ENCODE results near the gene HOXD12. TPM values are rescaled to one million over a fixed set of nuclear protein-coding genes. Genes with fewer than 3 reads are reported as not detected.
A peak's percentile ranks its signal among the peaks of the same experiment; 100 is the strongest.

The HOXD12 gene
- polyA plus RNA-seq, 1 donor from 2014 or later, result not detected

- H2AFZ ChIP-seq (ENCODE audit: low read depth, low read length), result no peak overlapping the region
- TF ChIP-seq MXI1 (conservative IDR thresholded peaks at IDR 0.05; ENCODE audit: poor library complexity, severe bottlenecking) (peak; percentile 73), CTCF (IDR thresholded peaks at IDR 0.05; ENCODE audit: poor library complexity, severe bottlenecking) (no peak), EZH2 (IDR thresholded peaks at IDR 0.05; ENCODE audit: borderline replicate concordance, insufficient read depth, low read length, poor library complexity, severe bottlenecking) (peak; percentile 72), EP300 (conservative IDR thresholded peaks at IDR 0.05; ENCODE audit: poor library complexity, severe bottlenecking) (no peak)
- H3K9me2 ChIP-seq (ENCODE audit: insufficient read depth, low read length), result no peaks in the 10 kb centered on the region
- no peaks in the 10 kb centered on the region for H4K20me1 ChIP-seq (ENCODE audit: insufficient read depth)
- H3K9ac ChIP-seq (ENCODE audit: low read length), result no peak overlapping the region
- H3K9me3 ChIP-seq (ENCODE audit: low read length), result peaks cover 4% of the 10 kb centered on the region
- H3K36me3 ChIP-seq (ENCODE audit: insufficient read depth, low read length), result no peaks in the 10 kb centered on the region
- H3K27me3 ChIP-seq (ENCODE audit: insufficient read depth, low read depth, low read length), result peaks cover 98% of the 10 kb centered on the region
- peak overlapping the region; percentile 62 for H3K4me3 ChIP-seq (ENCODE audit: low read length)
- H3K79me2 ChIP-seq (replicated peaks; ENCODE audit: insufficient read depth, low read length), result no peaks in the 10 kb centered on the region
- H3F3A ChIP-seq (ENCODE audit: insufficient read depth, low read length, poor library complexity, severe bottlenecking), result no peaks in the 10 kb centered on the region
- no peak overlapping the region for H3K4me2 ChIP-seq (ENCODE audit: low read length)
- H3K27ac ChIP-seq (ENCODE audit: low read length), result no peak overlapping the region
Measured at GRCh38 chr2:176080540-176081375, 18.8 kb upstream of the HOXD12 start.

- H3K9me3 ChIP-seq (ENCODE audit: low read length), result peaks cover 4% of the 10 kb centered on the region
- H3K9ac ChIP-seq (ENCODE audit: low read length), result no peak overlapping the region
- no peaks in the 10 kb centered on the region for H3F3A ChIP-seq (ENCODE audit: insufficient read depth, low read length, poor library complexity, severe bottlenecking)
- H3K36me3 ChIP-seq (ENCODE audit: insufficient read depth, low read length), result no peaks in the 10 kb centered on the region
- peak; percentile 53 for TF ChIP-seq POLR2AphosphoS5 (IDR thresholded peaks at IDR 0.05)
- no peak for TF ChIP-seq REST (IDR thresholded peaks at IDR 0.05; ENCODE audit: borderline replicate concordance)
- TF ChIP-seq EP300 (conservative IDR thresholded peaks at IDR 0.05; ENCODE audit: poor library complexity, severe bottlenecking), result no peak
- peaks cover 98% of the 10 kb centered on the region for H3K27me3 ChIP-seq (ENCODE audit: insufficient read depth, low read depth, low read length)
- H4K20me1 ChIP-seq (ENCODE audit: insufficient read depth), result no peaks in the 10 kb centered on the region
- H2AFZ ChIP-seq (ENCODE audit: low read depth, low read length), result no peak overlapping the region
- H3K27ac ChIP-seq (ENCODE audit: low read length), result no peak overlapping the region
- H3K79me2 ChIP-seq (replicated peaks; ENCODE audit: insufficient read depth, low read length), result no peaks in the 10 kb centered on the region
- no peak overlapping the region for H3K4me2 ChIP-seq (ENCODE audit: low read length)
- H3K9me2 ChIP-seq (ENCODE audit: insufficient read depth, low read length), result no peaks in the 10 kb centered on the region
- no peak overlapping the region for H3K4me3 ChIP-seq (ENCODE audit: low read length)
Measured at GRCh38 chr2:176081376-176081836, 18.2 kb upstream of the HOXD12 start.

Measured in neural cell (in vitro differentiated cells).